ENCODE results near the gene MAGEF1.

The MAGEF1 gene

DNA sequence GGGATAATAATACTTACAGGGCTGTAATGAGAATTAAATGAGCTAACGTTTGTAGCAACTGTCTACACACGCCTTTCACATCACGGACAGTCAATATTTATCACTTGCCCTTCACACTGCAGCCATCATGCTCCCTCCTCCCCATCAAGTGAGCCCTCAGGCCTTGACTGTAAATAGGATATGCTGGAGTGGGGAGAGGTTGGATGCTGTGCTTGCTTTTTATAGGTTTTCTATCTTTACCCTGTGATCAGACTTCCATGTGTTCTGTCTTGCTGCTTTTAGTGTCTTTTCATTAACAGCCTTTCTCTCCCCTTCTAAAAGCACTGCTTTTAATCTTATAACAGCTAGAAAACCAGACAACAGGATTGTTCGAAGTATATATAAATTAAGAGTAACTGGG lies 12.8 kb upstream of the MAGEF1 start:
- TF ChIP-seq POLR2AphosphoS5 (IDR thresholded peaks at IDR 0.05; ENCODE audit: low read depth, low read length) (no peak), FOXP2 (optimal IDR thresholded peaks at IDR 0.05; ENCODE audit: borderline replicate concordance, extremely low read depth, extremely low read length, insufficient read depth) (no peak), SIN3A (IDR thresholded peaks at IDR 0.05; ENCODE audit: borderline replicate concordance, insufficient read depth, low read length) (no peak)

DNA sequence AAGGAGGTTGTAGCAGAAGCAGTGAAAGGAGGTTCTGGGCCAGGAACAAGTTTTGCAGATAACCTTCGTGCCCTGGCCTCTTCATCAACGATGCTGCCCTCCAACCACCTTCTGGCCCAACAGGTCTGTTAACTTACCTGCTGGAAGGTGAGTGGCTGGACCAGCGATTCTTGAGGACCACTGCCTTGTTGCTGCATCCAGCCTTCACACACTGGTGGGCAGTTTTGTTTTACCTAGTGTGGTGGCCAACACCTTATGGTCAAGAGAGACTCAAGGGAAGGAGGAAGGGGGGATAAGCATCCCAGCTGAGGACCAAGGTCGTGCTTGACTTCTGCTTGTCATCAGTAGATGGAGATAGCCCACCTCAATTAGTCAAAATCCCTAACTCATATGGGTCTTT lies 7.8 kb upstream of the MAGEF1 start:
- no peak for TF ChIP-seq POLR2AphosphoS5 (IDR thresholded peaks at IDR 0.05; ENCODE audit: low read depth, low read length)
- TF ChIP-seq, protein P1, sequence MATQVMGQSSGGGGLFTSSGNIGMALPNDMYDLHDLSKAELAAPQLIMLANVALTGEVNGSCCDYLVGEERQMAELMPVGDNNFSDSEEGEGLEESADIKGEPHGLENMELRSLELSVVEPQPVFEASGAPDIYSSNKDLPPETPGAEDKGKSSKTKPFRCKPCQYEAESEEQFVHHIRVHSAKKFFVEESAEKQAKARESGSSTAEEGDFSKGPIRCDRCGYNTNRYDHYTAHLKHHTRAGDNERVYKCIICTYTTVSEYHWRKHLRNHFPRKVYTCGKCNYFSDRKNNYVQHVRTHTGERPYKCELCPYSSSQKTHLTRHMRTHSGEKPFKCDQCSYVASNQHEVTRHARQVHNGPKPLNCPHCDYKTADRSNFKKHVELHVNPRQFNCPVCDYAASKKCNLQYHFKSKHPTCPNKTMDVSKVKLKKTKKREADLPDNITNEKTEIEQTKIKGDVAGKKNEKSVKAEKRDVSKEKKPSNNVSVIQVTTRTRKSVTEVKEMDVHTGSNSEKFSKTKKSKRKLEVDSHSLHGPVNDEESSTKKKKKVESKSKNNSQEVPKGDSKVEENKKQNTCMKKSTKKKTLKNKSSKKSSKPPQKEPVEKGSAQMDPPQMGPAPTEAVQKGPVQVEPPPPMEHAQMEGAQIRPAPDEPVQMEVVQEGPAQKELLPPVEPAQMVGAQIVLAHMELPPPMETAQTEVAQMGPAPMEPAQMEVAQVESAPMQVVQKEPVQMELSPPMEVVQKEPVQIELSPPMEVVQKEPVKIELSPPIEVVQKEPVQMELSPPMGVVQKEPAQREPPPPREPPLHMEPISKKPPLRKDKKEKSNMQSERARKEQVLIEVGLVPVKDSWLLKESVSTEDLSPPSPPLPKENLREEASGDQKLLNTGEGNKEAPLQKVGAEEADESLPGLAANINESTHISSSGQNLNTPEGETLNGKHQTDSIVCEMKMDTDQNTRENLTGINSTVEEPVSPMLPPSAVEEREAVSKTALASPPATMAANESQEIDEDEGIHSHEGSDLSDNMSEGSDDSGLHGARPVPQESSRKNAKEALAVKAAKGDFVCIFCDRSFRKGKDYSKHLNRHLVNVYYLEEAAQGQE (IDR thresholded peaks at IDR 0.05; ENCODE audit: insufficient read depth in 1 of 2, low read depth in 2 of 2, low read length in 2 of 2) = no peak
- no peak for TF ChIP-seq FOXP2 (optimal IDR thresholded peaks at IDR 0.05; ENCODE audit: borderline replicate concordance, extremely low read depth, extremely low read length, insufficient read depth)
- no peak for TF ChIP-seq TAF1 (IDR thresholded peaks at IDR 0.05; ENCODE audit: borderline replicate concordance, insufficient read depth, low read length)

DNA sequence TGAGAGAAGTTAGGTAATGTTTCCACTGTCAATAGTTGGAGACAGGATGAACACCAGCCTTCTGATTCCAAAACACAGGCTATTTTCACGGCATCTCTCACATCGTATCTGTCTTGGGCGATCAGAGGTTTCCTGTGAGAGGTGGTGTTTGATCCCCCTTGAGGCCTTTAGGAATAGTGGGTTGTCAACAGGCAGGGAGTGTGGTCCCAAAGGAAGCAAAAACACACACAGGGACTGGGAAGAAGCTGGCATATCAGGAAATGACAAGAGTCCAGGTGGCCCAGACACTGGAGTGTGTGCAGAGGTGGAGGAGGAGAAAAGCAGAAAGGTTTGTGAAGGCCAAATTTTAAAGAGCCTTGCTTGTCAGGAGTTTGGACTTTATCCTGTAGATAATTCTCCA lies 6.6 kb upstream of the MAGEF1 start:
- TF ChIP-seq SIN3A (IDR thresholded peaks at IDR 0.05; ENCODE audit: borderline replicate concordance, insufficient read depth, low read length) = no peak
- TF ChIP-seq, protein P1 (IDR thresholded peaks at IDR 0.05; ENCODE audit: insufficient read depth in 1 of 2, low read depth in 2 of 2, low read length in 2 of 2) = no peak
- TF ChIP-seq FOXP2 (optimal IDR thresholded peaks at IDR 0.05; ENCODE audit: borderline replicate concordance, extremely low read depth, extremely low read length, insufficient read depth) = no peak
- no peak for TF ChIP-seq POLR2AphosphoS5 (IDR thresholded peaks at IDR 0.05; ENCODE audit: low read depth, low read length)
- TF ChIP-seq TAF1 (IDR thresholded peaks at IDR 0.05; ENCODE audit: borderline replicate concordance, insufficient read depth, low read length) = no peak

DNA sequence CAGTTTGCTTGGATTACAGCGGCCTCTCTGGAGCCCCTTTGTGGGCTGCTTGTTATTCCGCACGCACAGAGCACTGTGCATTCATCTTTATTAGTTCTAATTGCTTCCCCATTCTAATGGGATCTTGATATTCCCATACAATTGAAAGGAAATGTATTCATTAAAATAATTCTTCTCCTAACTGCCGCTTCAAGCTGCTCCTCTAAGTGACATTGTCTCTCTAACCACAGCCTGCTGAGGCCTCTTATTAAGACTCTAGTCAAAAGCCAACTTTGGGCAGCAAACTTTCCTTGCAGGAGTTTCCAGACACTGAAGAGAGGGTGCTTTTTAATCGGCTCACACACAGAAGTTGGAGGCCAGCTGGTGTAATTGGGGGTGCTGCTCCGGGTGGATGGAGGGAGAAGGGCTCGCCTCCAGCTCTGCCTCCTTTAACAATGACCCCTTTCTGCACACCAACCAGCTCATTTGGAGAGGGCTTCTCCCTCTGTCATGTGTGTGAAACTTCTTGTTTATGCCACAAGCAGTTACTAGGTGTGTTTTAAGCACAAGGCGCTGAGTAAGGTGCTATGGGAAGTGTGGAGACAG lies 5.6 kb upstream of the MAGEF1 start:
- no peak for TF ChIP-seq FOXP2 (optimal IDR thresholded peaks at IDR 0.05; ENCODE audit: borderline replicate concordance, extremely low read depth, extremely low read length, insufficient read depth)
- TF ChIP-seq POLR2AphosphoS5 (IDR thresholded peaks at IDR 0.05; ENCODE audit: low read depth, low read length) = no peak
- no peak for TF ChIP-seq SIN3A (IDR thresholded peaks at IDR 0.05; ENCODE audit: borderline replicate concordance, insufficient read depth, low read length)
- TF ChIP-seq, protein P1 (IDR thresholded peaks at IDR 0.05; ENCODE audit: insufficient read depth in 1 of 2, low read depth in 2 of 2, low read length in 2 of 2) = no peak
- TF ChIP-seq TAF1 (IDR thresholded peaks at IDR 0.05; ENCODE audit: borderline replicate concordance, insufficient read depth, low read length) = no peak

DNA sequence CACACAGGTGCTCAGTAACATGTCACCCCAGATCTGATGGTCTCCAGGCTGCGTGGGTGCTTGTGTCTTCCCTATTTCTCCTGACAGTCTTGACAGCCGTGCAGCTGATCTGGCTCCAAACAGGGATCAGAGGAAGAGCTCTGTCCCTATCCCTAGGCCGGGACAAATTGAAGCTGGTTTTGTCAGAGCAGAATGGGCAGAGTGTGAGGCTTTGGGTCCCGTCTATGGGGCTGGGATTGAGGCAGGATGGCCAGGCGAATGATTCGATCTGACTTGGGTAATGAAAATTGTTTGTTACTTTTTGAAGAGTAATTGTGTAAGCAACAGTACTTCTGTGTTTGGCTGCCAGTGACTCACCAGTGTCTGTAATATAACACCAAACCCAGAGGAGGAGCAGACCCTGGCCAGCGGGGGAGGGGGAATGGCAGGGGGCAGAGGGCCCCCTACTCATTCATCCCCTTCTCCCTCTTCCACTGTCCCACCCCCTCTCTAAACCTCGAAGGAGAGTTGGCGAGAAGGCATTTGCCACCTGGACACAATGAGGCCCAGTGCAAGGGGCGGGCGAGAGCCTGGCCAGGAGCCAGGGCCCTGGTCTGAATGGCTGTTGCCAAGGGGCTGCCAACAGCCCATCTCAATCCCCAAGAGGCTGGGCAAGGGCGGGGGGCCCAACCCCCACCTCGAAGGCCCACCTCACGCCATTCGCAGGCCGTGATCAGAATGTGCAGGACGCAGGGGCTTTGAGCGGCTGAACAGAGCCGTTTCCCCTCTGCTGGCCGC lies 4.9 kb upstream of the MAGEF1 start:
- TF ChIP-seq, protein P1 (IDR thresholded peaks at IDR 0.05; ENCODE audit: insufficient read depth in 1 of 2, low read depth in 2 of 2, low read length in 2 of 2) = 0 out of 4 replicates have a peak, but pooled peaks of 1 of the 2 experiments have one; percentile 21
- TF ChIP-seq FOXP2 (optimal IDR thresholded peaks at IDR 0.05; ENCODE audit: borderline replicate concordance, extremely low read depth, extremely low read length, insufficient read depth) (peak; percentile 37), TAF1 (IDR thresholded peaks at IDR 0.05; ENCODE audit: borderline replicate concordance, insufficient read depth, low read length) (no peak; the same call in 1 of the 2 replicates), POLR2AphosphoS5 (IDR thresholded peaks at IDR 0.05; ENCODE audit: low read depth, low read length) (no peak)
